GM12874 (cell line): ENCODE results near the gene C5orf34.

Source experiments
- CTCF ChIP-seq: IDR thresholded peaks from 2 replicates; pipeline ENCODE4 v1.5.1; 2011; ENCODE audit warnings: low read depth, mild to moderate bottlenecking, control low read depth, low read length, moderate library complexity; ENCODE audit not compliant: insufficient read depth

The C5orf34 gene, protein sequence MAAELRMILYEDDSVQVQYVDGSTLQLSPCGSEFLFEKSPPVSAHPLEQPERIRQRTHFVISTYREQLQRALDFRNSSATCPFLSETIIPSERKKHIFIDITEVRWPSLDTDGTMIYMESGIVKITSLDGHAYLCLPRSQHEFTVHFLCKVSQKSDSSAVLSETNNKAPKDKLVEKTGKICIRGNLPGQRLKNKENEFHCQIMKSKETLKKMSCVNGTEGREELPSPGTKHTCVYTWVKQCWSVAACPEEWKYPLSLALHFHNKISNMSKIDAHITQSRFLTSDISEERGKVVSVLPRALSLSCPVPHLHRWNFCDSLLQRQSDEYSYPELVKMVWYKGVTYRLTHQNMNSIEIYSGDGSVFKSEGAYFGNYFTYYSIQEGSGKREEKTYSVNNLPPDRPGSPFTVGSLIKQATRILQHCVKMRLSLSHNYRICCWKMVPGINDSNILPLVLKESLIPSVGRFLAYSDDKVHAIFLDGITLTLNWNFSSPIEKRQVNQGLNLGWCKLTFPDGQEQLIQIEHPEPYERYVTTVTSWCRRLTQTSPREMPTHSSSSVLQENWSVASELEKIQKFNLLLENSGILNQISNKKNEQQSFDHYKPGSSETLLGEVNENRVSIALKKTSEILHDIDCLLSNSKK

GRCh38 chr5:43514816-43515677 lies at the start of gene C5orf34:
Gene C5orf34, minus strand, starts transcription at chr5:43515148. Its CDS starts 5,809 bp downstream, at chr5:43509339.
- no peak for TF ChIP-seq CTCF

DNA sequence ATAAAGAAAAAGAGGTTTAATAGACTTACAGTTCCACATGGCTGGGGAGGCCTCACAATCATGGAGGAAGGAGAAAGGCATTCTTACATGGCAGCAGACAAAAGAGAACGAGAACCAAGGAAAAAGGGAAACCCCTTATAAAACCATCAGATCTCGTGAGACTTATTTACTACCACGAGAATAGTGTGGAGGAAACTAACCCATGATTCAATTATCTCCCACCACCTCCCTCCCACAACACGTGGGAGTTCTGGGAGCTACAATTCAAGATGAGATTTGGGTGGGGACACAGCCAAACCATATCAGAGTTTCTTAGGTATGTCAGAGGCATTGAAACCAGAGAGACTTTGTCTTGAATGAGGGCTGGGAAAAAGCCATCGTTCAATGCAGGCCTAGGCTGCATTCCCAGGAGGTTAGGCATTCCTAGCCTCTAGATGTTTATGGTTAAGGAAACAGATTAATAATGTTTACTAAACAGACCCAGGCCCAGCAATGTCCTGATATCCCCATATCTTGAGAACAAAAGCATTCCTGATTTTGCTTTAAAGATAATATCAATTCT lies 49.4 kb upstream of the C5orf34 start:
- no peak for TF ChIP-seq CTCF

GRCh38 chr5:43563321-43563720 lies 48.4 kb upstream of the C5orf34 start:
- no peak for TF ChIP-seq CTCF

DNA sequence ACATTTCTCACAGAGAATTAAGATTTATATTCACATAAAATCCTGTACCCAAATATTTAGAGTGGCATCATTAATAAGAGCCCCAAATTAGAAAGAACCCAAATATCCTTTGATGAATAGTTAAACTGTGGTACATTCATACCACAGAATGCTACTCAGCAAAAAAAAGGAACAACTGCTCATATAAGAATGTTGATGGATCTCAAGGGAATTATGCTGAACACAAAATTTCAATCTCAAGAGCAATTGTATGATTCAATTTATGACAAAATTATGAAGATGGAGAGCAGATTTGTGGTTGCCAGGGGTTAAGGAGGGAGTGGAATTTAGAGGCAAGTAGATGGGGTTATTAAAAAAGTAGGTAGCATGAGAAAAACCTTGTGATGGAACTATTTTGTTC lies 46.4 kb upstream of the C5orf34 start:
- TF ChIP-seq CTCF, result no peak

DNA sequence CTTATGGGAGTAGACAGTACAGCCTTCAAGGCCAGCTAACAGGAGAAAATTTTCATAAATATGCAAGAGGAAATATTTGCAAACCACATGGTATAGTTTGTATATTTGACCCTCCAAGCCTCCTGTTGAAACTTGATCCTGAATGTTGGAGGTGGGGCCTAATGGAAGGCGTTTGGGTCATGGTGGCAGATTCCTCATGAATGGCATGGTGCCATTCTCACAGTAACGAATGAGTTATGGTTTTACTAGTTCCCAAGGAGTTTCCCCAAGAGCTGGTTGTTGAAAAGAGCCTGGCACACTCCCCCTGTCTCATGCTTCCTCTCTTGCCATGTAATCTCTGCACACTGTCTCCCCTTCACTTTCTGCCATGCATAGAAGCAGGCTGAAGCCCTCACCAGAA lies 45.2 kb upstream of the C5orf34 start:
- no peak for TF ChIP-seq CTCF

DNA sequence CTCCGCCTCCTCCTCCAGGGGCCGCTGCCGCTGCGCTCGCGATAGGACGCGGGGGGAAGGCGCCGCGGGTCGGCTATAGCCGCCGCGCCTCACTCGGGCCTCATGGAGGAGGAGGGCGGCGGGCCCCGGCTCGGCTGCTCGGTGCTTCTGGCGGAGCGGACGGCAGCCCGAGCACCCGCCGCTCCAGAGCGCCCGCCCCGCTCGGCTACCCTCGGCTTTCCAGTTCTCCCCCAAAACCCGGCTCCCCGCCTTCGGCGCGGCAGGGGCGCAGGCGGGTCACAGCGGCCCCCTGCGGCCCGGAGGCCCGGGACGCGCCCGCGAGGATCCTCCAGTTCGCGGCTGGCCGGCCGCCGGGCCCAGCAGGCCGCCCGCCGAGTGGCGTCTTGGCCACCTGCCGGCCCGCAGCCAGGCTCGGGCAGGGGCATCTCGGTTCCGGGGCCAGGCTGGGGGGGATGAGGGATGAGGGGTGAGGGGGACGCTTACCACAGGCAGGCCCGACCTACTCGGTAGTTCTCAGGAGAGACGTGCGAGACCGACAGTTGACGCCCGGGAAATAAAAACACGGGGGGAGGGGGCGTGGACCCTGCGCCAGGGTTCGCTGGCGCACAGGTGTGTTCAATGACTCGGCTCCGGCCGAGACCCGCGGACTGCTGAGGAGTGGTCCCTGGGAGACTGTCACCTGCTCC lies 42.1 kb upstream of the C5orf34 start, which contains the start of gene PAIP1:
TSS of gene PAIP1 (minus strand) at position 221 of the 686 bp plus-strand sequence. CDS start 231 bp downstream, outside the sequence.
- TF ChIP-seq CTCF, result peak; percentile 65
